ENCODE results near the gene RWDD4.

The RWDD4 gene

GRCh38 chr4:183600189-183600685 is 58.7 kb downstream of the RWDD4 start:
- no peak for DNase-seq (ENCODE audit: low read depth)

GRCh38 chr4:183599690-183600089 is 59.3 kb downstream of the RWDD4 start:
- DNase-seq (ENCODE audit: low read depth): no peak

GRCh38 chr4:183599284-183599683 is 59.7 kb downstream of the RWDD4 start:
- DNase-seq (ENCODE audit: low read depth): no peak

- no peak for DNase-seq (ENCODE audit: low read depth)
These were observed 62.8 kb downstream of the RWDD4 start for GRCh38 chr4:183596067-183596757.

- DNase-seq (ENCODE audit: low read depth): no peak
These were observed 64.2 kb downstream of the RWDD4 start for GRCh38 chr4:183594823-183595222.

- no peak for DNase-seq (ENCODE audit: low read depth)
These were observed 67.7 kb downstream of the RWDD4 start for GRCh38 chr4:183591301-183591700.

Data from GM04503 (cell line).